Measurements from ENCODE around the gene FYN.

GRCh38 chr6:111663692-111664564 is 209.3 kb downstream of the FYN start:
- TF ChIP-seq CTCF (IDR thresholded peaks at IDR 0.05) (no peak), EP300 (IDR thresholded peaks at IDR 0.05; ENCODE audit: low read depth) (no peak), POLR2A (IDR thresholded peaks at IDR 0.05) (no peak)

Data from transverse colon (tissue), 3 donors.